Stimulated activated CD4-positive, alpha-beta T cell treated with anti-CD3 and anti-CD28 coated beads, TNF-alpha, amount 100 ng/mL, for 4 hours (primary cell): ENCODE measurements around the gene PJA1.

ENCODE experiments used
- DNase-seq, 3 experiments: peaks; one replicate each; pipeline ENCODE4 v3.0.0-alpha.2; 2020; ENCODE audit warnings: low read depth in 3 of 3

Gene PJA1

GRCh38 chrX:69165087-69165651 is at the start of gene PJA1:
TSS of gene PJA1 (minus strand) at chrX:69165453. CDS start at chrX:69163073, 2,380 bp downstream.
- DNase-seq, result peak; percentile 28 to 54 (median 49)

DNA sequence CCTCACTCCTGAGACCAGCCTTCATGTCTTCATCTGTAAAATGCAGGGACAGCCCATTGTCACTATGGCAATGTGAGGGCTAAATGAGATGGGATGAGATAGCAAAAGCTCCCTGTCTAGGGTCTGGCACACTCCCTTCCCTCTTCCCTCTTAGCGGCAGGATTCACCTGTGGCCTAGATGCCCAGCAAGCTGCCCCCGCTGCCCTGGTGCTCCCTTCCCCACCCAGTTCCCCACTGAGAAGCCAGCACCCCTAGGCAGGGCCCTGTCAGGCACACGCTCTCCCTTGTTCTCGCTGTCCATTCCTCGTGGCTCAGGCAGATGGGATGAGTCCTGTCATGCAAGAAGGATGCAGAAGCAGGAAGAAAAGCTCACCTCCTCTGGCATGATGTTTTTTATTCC is 49.2 kb upstream of the PJA1 start:
- no peak for DNase-seq

- DNase-seq, result no peak
These were observed 46.4 kb upstream of the PJA1 start for GRCh38 chrX:69211701-69212100.

DNA sequence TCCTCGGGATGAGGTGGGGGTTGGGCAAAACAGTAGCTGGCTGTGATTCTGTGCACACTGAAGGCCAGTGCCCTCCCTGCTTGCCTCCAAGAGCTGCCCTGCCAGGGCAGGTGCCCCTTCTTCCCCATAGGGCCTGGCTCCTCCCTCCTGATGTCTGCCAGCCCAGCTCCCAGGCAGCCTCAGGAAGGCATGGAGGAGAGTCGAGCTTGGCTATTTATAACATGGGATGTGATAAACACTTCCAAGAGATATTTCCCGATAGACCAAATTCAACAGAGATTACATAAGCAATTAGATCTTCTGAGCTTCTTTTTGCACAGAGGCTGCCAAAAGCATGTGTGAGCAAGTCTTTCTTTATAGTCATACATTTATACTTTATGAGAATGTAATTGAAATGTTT is 45.3 kb upstream of the PJA1 start:
- DNase-seq, result no peak

DNA sequence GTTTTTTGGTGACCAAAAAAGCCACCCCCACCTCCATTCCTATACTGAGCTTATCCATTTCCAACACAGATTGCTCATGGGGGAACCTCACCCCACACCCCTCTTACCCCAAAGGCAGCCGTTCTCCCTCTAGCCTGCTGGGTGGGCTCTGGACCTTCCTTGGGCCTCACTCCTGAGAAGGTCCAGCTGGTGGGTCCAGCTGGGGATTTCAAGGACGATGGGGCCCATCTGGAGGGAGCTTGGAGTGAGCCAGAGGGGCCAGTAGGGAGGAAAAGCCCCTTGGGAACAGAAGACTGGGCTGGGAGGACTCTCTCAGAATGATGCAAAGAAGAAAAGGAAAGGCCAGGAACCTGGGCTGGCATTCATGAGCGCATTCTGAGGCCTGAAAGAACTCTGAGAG is 42.0 kb upstream of the PJA1 start:
- DNase-seq, result no peak

DNA sequence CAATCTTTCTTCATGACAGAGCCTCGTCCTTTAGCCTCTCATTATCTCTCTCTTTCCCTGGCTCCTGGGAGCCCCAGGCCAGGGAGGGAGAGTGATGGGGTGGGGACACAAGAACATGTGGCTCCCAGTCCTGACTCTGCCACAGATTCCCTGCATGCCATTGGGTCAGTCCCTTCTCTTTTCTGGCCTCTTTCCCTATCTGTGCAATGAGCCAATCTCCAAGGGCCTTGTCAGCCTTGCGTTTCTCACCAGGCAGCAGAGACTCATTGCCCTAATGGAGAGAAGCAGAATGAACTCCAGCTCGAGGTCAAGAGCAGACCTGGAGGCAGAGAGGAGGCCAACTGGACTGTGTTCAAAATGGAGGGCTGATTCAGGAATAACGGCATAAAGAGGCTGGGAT is 38.4 kb upstream of the PJA1 start:
- no peak for DNase-seq

- DNase-seq, result no peak
These were observed 32.4 kb upstream of the PJA1 start for GRCh38 chrX:69197690-69198089.

DNA sequence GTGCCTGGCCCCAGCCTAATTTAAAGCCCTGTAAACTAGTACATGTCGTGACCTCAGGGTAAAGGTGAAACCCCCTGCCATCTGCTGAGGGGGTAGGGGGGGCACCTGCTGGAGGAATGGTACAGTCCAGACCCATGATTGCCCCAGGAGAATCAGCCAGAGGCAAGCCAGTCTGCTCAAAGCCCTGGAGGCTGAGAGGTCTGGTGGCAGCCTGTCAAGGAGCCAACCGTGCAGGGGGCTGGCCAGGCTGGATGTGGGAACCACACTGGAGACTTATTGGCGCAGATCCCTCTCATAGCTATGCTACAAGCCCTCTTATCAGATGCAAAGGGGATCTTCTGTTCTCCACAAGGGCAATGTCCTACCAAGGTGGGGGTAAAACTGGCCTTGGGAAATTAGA is 31.4 kb upstream of the PJA1 start:
- DNase-seq, result no peak

GRCh38 chrX:69195810-69196209 is 30.6 kb upstream of the PJA1 start:
- no peak for DNase-seq

GRCh38 chrX:69195192-69195591 is 29.9 kb upstream of the PJA1 start:
- DNase-seq, result no peak

GRCh38 chrX:69192603-69193002 is 27.4 kb upstream of the PJA1 start:
- no peak for DNase-seq

DNA sequence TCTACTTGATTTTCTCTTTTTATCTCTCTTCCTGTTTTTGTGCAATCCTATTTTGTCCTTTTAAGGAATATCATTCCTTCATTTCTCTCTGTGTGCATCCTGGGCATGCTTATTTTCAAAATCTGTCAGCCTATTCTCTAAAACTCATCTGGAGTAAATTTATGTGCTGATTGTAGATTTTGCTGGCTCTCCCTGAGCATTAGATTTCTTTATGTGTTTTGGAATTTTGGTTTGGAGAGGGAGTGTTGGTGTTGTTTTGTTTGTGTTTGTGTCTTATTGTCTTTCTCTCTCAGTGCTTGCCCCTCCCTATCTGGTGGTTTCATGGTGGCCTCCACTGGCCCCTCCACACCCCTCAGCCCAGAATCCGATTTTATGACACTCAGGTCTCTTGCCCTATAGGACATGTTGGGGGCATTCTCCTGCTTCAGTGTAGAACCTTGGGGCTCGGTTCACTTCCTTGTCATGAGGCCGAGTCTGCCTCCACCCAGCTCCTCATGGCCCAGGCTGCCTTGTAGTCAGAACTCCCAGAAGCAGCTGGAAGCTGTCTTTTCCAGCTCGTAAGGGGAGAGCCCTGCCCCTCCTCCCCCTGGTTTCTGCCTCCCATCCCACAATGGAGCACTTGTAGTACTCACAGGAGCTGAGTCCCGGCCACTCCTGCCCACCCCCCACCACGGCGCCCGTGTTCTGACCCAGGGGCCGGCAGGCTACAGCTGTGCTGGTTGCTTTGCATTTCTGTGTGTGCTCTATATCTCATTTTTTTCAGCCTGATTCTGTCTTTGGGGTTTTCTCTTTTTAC is 24.5 kb upstream of the PJA1 start:
- DNase-seq, result no peak

DNA sequence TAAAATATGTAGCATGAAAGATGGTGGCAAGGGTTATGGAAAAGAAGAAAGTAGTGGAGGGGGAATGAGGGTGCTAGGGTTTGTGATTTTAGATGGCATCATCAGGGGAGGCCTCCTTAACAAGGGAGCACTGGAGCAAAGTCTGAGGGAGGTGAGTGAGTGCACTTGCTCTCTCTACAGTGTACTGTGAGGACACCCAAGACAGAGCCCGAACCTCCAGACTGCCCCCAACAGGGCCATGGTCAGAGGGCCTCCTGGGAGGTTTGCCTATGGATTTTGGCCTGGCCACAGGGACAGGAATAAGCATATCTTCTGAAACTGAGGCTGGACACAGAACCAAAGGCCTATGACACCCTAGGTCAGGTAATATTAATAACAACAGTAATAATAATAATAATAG is 21.4 kb upstream of the PJA1 start:
- DNase-seq, result no peak

DNA sequence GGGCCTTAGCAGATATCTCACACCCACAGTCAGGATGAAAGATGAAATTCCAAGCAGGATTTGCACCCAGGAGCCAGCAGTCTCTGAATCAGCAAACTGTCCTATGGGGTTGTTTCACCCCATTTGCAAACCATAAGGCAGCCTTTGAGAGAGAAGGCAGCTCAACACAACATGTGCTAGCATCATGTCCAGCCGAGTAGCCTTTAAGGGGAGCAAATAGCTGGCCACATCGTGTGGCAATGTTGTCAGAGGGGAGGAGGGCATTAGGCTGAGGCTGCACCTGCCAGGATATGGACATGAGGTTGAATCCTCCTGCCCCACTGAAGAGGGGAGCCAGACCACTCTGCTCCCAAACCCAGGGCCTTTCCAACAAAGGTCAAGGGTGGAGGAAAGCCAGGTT is 20.6 kb upstream of the PJA1 start:
- DNase-seq, result no peak

DNA sequence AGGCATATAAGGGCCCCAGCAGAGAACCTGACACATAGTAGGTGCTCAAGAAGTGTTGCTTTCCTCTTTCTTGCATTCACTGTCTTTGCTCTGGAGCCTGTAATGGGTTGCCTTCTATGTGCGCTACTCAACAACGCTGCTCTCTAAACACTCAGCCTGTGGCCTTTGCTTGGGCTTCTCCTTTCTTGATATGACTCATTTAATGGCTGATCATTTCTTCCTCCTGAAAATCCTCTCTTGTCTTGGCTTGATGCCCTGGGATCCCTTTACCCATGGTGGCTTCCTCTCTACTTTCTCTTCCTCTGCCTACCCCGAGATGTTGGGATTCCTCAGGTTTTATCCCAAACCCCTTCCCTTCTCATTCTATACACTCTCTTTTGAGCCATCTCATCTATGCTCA is 19.9 kb upstream of the PJA1 start:
- no peak for DNase-seq

DNA sequence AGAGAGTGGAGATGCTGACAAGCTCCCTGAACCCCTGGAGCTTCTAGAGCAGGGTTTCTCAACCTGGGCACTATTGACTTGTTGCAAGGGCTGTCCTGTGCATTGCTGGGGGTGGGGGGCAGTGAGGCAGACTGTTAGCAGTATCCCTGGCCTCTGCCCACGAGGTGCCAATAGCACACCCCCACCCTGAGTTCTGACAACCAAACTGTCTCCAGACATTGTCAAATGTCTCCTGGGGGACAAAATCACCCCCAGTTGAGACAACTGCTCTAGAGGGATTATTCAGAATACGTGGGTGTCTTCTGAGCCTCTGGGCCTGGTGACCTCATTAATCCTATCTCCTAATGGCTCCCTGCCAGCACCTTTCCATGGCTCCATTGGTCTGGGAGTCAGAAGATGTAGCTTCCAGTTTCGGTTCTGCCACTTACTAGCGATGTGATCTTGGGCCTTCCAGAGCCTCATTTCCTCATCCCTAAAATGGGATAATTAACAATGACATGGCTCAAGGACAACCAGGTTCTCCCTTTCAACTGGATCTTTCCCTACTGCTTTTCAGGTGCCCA is 17.6 kb upstream of the PJA1 start:
- DNase-seq, result no peak

GRCh38 chrX:69179380-69179911 is 14.2 kb upstream of the PJA1 start:
- DNase-seq, result no peak

DNA sequence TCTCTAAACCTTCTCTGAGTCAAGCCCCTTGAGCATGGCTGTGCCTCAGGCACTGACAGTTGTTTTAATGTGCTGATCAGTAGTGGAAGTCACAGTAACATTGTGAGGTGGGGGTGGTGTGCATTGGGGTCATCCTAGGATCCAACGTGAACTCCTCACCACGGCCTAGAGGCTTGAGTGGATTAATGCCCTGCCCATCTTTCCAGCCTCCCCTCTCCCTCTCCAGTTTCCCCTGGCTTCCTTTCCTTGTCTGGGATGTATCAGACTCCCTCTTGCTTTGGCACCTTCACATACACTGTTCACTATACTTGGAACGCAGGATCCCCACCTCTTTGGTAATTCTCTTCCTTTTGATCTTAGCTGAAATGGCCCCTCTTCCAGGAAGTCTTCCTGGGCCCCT is 13.3 kb upstream of the PJA1 start:
- DNase-seq, result no peak

- no peak for DNase-seq
These were observed 12.4 kb upstream of the PJA1 start for GRCh38 chrX:69177511-69178162.

GRCh38 chrX:69176053-69176452 is 10.8 kb upstream of the PJA1 start:
- DNase-seq, result no peak

- DNase-seq, result no peak
These were observed 8.7 kb upstream of the PJA1 start for GRCh38 chrX:69173906-69174305.

DNA sequence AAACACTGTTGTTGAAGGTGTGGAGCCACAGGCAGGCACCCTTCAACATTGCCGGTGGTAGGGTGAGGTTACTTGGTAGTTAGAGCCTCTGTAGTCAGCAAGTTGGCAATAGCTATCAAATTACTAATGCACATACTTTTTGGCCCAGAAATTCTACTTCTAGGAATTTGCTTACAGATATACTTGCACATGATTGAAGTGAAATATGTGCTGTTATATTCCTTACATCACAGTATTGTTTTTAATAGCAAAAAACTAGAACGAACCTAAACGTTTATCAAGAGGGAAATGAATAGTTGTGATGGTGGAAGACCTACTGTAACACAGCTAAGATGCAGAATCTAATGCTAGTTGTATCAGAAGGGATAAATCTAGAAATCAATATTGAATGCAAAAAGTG is 7.7 kb upstream of the PJA1 start:
- no peak for DNase-seq

DNA sequence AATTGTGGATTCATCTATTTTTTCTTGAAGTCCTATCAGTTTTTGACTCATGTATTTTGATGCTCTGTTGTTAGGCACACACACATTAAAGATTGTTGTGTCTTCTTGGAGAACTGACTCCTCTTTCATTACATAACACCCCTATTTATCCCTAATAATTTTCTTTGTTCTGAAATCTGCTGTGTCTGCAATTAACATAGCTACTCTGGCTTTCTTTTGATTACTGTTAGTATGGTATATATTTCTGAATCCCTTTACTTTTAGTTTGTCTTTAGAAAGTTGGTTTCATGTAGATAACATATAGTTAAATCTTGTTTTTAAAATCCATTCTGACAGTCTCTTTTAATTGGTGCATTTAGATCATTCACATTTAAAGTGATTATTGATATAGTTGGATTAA is 5.1 kb upstream of the PJA1 start:
- no peak for DNase-seq
